IMR-90 (cell line): ENCODE data around the gene LRRTM4. TPM values are rescaled to one million over a fixed set of nuclear protein-coding genes. Genes with fewer than 3 reads are reported as not detected.

Experiments used
- ATAC-seq: fragments of 200-7000 bp; cut with Tn5 transposase; 2 replicates; pipeline ENCODE4 v1.9.1; 2020; ENCODE audit warnings: low read depth, mild to moderate bottlenecking, moderate library complexity
- BruUV-seq: library from RNA; stranded (reverse); fragments of 400-500 nt; replicated peaks from 2 replicates; lab custom pipeline; 2021; lab: Mats Ljungman, UMichigan
- CTCF ChIA-PET: fragments of 300-600 bp; formaldehyde crosslinking; extraction: SDS; loops from one replicate; lab custom pipeline; 2021; ENCODE audit warnings: antibody characterized with exemption; lab: Yijun Ruan, JAX
- POLR2A ChIA-PET: fragments of 300-600 bp; sonication (Branson Sonifier 250); formaldehyde crosslinking; loops from one replicate; lab custom pipeline; 2022; ENCODE audit warnings: antibody characterized with exemption; ENCODE audit not compliant: unreplicated experiment; lab: Charles Lee
- DNase-seq: peaks from one replicate; pipeline ENCODE4 v3.0.0; 2013
- H2AFZ ChIP-seq: replicated peaks from 2 replicates; pipeline ENCODE3; 2013; ENCODE audit warnings: low read length, mild to moderate bottlenecking; ENCODE audit not compliant: poor library complexity
- H2AK5ac ChIP-seq: 2 replicates; pipeline ENCODE4 v1.6.1; 2013; ENCODE audit warnings: low read depth, low read length, inconsistent platforms
- H2AK9ac ChIP-seq: replicated peaks from 2 replicates; pipeline ENCODE3; 2013; ENCODE audit warnings: mild to moderate bottlenecking, low read depth, low read length, moderate library complexity; ENCODE audit not compliant: poor library complexity
- H2BK120ac ChIP-seq: 2 replicates; pipeline ENCODE4 v1.6.1; 2013; ENCODE audit warnings: low read depth, low read length, inconsistent platforms
- H2BK15ac ChIP-seq: 3 replicates; pipeline ENCODE4 v1.6.1; 2013; ENCODE audit warnings: low read depth, low read length, inconsistent platforms
- H2BK20ac ChIP-seq: 2 replicates; pipeline ENCODE4 v1.6.1; 2013; ENCODE audit warnings: low read depth, mild to moderate bottlenecking, inconsistent platforms, low read length, moderate library complexity
- H2BK5ac ChIP-seq: 2 replicates; pipeline ENCODE4 v1.6.1; 2013; ENCODE audit warnings: mild to moderate bottlenecking, low read depth, low read length, inconsistent platforms; ENCODE audit not compliant: poor library complexity, severe bottlenecking
- H3K14ac ChIP-seq: replicated peaks from 2 replicates; pipeline ENCODE4 v1.6.1; 2013; ENCODE audit warnings: low read depth, low read length, inconsistent platforms
- H3K18ac ChIP-seq: 2 replicates; pipeline ENCODE4 v1.6.1; 2013; ENCODE audit warnings: low read depth, low read length, control low read depth
- H3K23ac ChIP-seq: 2 replicates; pipeline ENCODE4 v1.6.1; 2013; ENCODE audit warnings: low read depth, low read length, inconsistent platforms
- H3K27ac ChIP-seq: 2 replicates; pipeline ENCODE4 v1.5.1; 2013; ENCODE audit warnings: mild to moderate bottlenecking, control low read depth, low read length; ENCODE audit not compliant: insufficient read depth
- H3K27me3 ChIP-seq: 2 replicates; pipeline ENCODE4 v1.6.1; 2013; ENCODE audit warnings: low read length; ENCODE audit not compliant: control insufficient read depth, insufficient read depth
- H3K36me3 ChIP-seq: 2 replicates; pipeline ENCODE4 v1.6.1; 2013; ENCODE audit warnings: low read length, mixed read lengths; ENCODE audit not compliant: control insufficient read depth, insufficient read depth
- H3K4ac ChIP-seq: 2 replicates; pipeline ENCODE4 v1.6.1; 2013; ENCODE audit warnings: low read depth, low read length, inconsistent platforms
- H3K4me1 ChIP-seq: 2 replicates; pipeline ENCODE4 v1.6.1; 2013; ENCODE audit warnings: low read length, mixed read lengths; ENCODE audit not compliant: control insufficient read depth, insufficient read depth
- H3K4me2 ChIP-seq: 2 replicates; pipeline ENCODE4 v1.6.1; 2013; ENCODE audit warnings: low read depth, mild to moderate bottlenecking, control low read depth, low read length, moderate library complexity
- H3K4me3 ChIP-seq: 2 replicates; pipeline ENCODE4 v1.5.1; 2013; ENCODE audit warnings: low read depth, mild to moderate bottlenecking, control low read depth, low read length, moderate library complexity; ENCODE audit not compliant: insufficient read depth
- H3K56ac ChIP-seq: 2 replicates; pipeline ENCODE4 v1.6.1; 2013; ENCODE audit warnings: low read length, inconsistent platforms; ENCODE audit not compliant: insufficient read depth; ENCODE audit errors: extremely low read depth
- H3K79me1 ChIP-seq, 2 experiments: 2 replicates each; pipeline ENCODE4 v1.6.1; 2013; ENCODE audit warnings: low read length in 2 of 2, inconsistent platforms in 1 of 2, low read depth in 1 of 2
- H3K9ac ChIP-seq: 2 replicates; pipeline ENCODE4 v1.6.1; 2013; ENCODE audit warnings: low read depth, low read length, control low read depth
- H3K9me1 ChIP-seq: 2 replicates; pipeline ENCODE4 v1.6.1; 2013; ENCODE audit warnings: low read length, inconsistent platforms; ENCODE audit not compliant: insufficient read depth
- H3K9me3 ChIP-seq: 2 replicates; pipeline ENCODE4 v1.6.1; 2013; ENCODE audit warnings: low read length; ENCODE audit not compliant: control insufficient read depth, insufficient read depth
- H4K20me1 ChIP-seq: 2 replicates; pipeline ENCODE4 v1.6.1; 2013; ENCODE audit warnings: low read length, inconsistent platforms; ENCODE audit not compliant: insufficient read depth
- H4K5ac ChIP-seq: 2 replicates; pipeline ENCODE4 v1.6.1; 2013; ENCODE audit warnings: mild to moderate bottlenecking, low read depth, low read length, control low read depth
- H4K8ac ChIP-seq, 2 experiments: 2 replicates each; pipeline ENCODE4 v1.6.1; 2013; ENCODE audit warnings: low read depth in 2 of 2, low read length in 2 of 2, control low read depth in 1 of 2, inconsistent platforms in 1 of 2
- H4K91ac ChIP-seq: 2 replicates; pipeline ENCODE4 v1.6.1; 2013; ENCODE audit warnings: low read depth, low read length, inconsistent platforms; ENCODE audit not compliant: insufficient read depth
- BHLHE40 ChIP-seq: fragments of 150-350 bp; IDR thresholded peaks from 2 replicates; pipeline ENCODE4 v1.6.1; 2016; ENCODE audit warnings: mild to moderate bottlenecking, low read depth, low read length
- CEBPB ChIP-seq: IDR thresholded peaks from 2 replicates; pipeline ENCODE4 v1.6.1; 2012; ENCODE audit warnings: low read depth, low read length, improper control_type of control experiment
- CHD1 ChIP-seq: IDR thresholded peaks from 2 replicates; pipeline ENCODE4 v1.6.1; 2012; ENCODE audit warnings: low read depth, low read length, improper control_type of control experiment
- CTCF ChIP-seq: conservative IDR thresholded peaks from 2 replicates; pipeline ENCODE4 v1.5.1; 2012; ENCODE audit warnings: mild to moderate bottlenecking, low read depth, low read length, improper control_type of control experiment
- ELK1 ChIP-seq: fragments of 150-350 bp; IDR thresholded peaks from 2 replicates; pipeline ENCODE4 v1.6.1; 2016; ENCODE audit warnings: low read depth, mild to moderate bottlenecking, low read length, moderate library complexity, borderline replicate concordance
- FOS ChIP-seq: fragments of 150-350 bp; IDR thresholded peaks from 2 replicates; pipeline ENCODE4 v1.6.1; 2016; ENCODE audit warnings: low read depth, low read length
- MAFK ChIP-seq: IDR thresholded peaks from 2 replicates; pipeline ENCODE4 v1.6.1; 2012; ENCODE audit warnings: low read depth, low read length, improper control_type of control experiment
- MAZ ChIP-seq: IDR thresholded peaks from 2 replicates; pipeline ENCODE4 v1.6.1; 2012; ENCODE audit warnings: low read depth, mild to moderate bottlenecking, low read length, improper control_type of control experiment, moderate library complexity, borderline replicate concordance
- RAD21 ChIP-seq: IDR thresholded peaks from 2 replicates; pipeline ENCODE4 v1.6.1; 2012; ENCODE audit warnings: low read length, improper control_type of control experiment
- RCOR1 ChIP-seq: IDR thresholded peaks from 2 replicates; pipeline ENCODE4 v1.6.1; 2012; ENCODE audit warnings: mild to moderate bottlenecking, low read length, improper control_type of control experiment; ENCODE audit not compliant: insufficient replicate concordance
- SMC3 ChIP-seq: fragments of 150-350 bp; IDR thresholded peaks from 2 replicates; pipeline ENCODE4 v1.6.1; 2016; ENCODE audit warnings: low read depth, mild to moderate bottlenecking, antibody characterized with exemption, low read length, moderate library complexity
- USF2 ChIP-seq: fragments of 150-350 bp; IDR thresholded peaks from 2 replicates; pipeline ENCODE4 v1.6.1; 2017; ENCODE audit warnings: mild to moderate bottlenecking, antibody characterized with exemption, low read length, low read depth
- WGBS, 2 experiments: methylation state at CpG; one replicate each; pipeline versions ENCODE4 v1.1.5 to v1.1.7; 2013; ENCODE audit warnings: missing lambda C conversion rate in 2 of 2; ENCODE audit not compliant: insufficient read length in 1 of 2; ENCODE audit errors: extremely low coverage in 2 of 2; 5-methylcytosine and 5-hydroxymethylcytosine counted together
- dilution Hi-C: fragments of 300-500 bp; cut with HindIII; formaldehyde crosslinking; loops from one replicate; pipeline ENCODE4 v1.14.3; 2018; ENCODE audit warnings: low sequenced_read_pairs; ENCODE audit not compliant: unreplicated experiment
- in situ Hi-C: fragments of 300-500 bp; cut with MboI; formaldehyde crosslinking; loops from 3 replicates; pipeline ENCODE4 v1.14.3; 2019; ENCODE audit warnings: low sequenced_read_pairs, inconsistent platforms, mixed read lengths
- intact Hi-C: fragments of 100-400 bp; cut with micrococcal nuclease; formaldehyde crosslinking; loops from 2 replicates; pipeline ENCODE4 v1.10.0; 2022
- polyA plus RNA-seq, 3 experiments: library from polyadenylated mRNA; depleted of rRNA; stranded (reverse); fragments of >200 nt; gene quantifications; 2 replicates each; pipeline ENCODE4 v1.2.3, GENCODE V29; 2012; ENCODE audit warnings: low replicate concordance in 1 of 3
- total RNA-seq: library from RNA; depleted of rRNA; stranded (reverse); fragments of >200 nt; gene quantifications from 2 replicates; pipeline ENCODE4 v1.2.3, GENCODE V29; 2012

LRRTM4 gene
- total and polyA plus RNA-seq, 2 of the 4 experiments (the other 2 are of a cell fraction), result not detected

GRCh38 chr2:76821731-76822130 lies 700.4 kb downstream of the LRRTM4 start:
- H3K27ac ChIP-seq, result no peak overlapping the region
- TF ChIP-seq MAFK (no peak), FOS (no peak), SMC3 (no peak), CTCF (no peak), RCOR1 (no peak), USF2 (no peak), BHLHE40 (no peak), CHD1 (no peak), MAZ (no peak), ELK1 (no peak), RAD21 (no peak), CEBPB (no peak)
- H3K9me3 ChIP-seq, result no peaks in the 10 kb centered on the region
- dilution Hi-C loops (no loop called here), in situ Hi-C loops (no loop called here), intact Hi-C loops (no loop called here)
- no peak overlapping the region for H2BK120ac ChIP-seq
- no peak overlapping the region for H3K56ac ChIP-seq
- H2AK9ac ChIP-seq, result no peak overlapping the region
- H3K18ac ChIP-seq, result no peak overlapping the region
- POLR2A ChIA-PET, result no interaction called here
- ATAC-seq, result no peak
- no peak overlapping the region for H3K23ac ChIP-seq
- H3K4me3 ChIP-seq, result no peak overlapping the region
- CTCF ChIA-PET, result no interaction called here
- H4K5ac ChIP-seq, result no peak overlapping the region
- no peak for DNase-seq
- H2BK20ac ChIP-seq, result no peak overlapping the region
- H3K4ac ChIP-seq, result no peak overlapping the region
- no peak overlapping the region for H2AFZ ChIP-seq
- no peak overlapping the region for H2BK5ac ChIP-seq
- no peaks in the 10 kb centered on the region for H4K20me1 ChIP-seq
- no peak overlapping the region for H3K14ac ChIP-seq
- H2AK5ac ChIP-seq, result no peak overlapping the region
- no peaks in the 10 kb centered on the region for H3K36me3 ChIP-seq
- H4K8ac ChIP-seq, result no peak overlapping the region
- no TSS peak for BruUV-seq
- H3K4me1 ChIP-seq, result no peaks in the 10 kb centered on the region
- no peak overlapping the region for H4K91ac ChIP-seq
- H3K9ac ChIP-seq, result no peak overlapping the region
- no peaks in the 10 kb centered on the region for H3K79me1 ChIP-seq
- H3K27me3 ChIP-seq, result no peaks in the 10 kb centered on the region
- no CpG with 5 or more reads among the region's 2 CpGs for WGBS, 2 experiments
- H3K9me1 ChIP-seq, result no peaks in the 10 kb centered on the region
- no peak overlapping the region for H3K4me2 ChIP-seq
- no peak overlapping the region for H2BK15ac ChIP-seq
